Immature natural killer cell (primary cell): ENCODE measurements around the gene TUBG2. TPM values are rescaled to one million over a fixed set of nuclear protein-coding genes. Genes with fewer than 3 reads are reported as not detected.

Source experiments
- DNase-seq, 3 donors: peaks; one replicate each; pipeline ENCODE4 v3.0.0; 2022; ENCODE audit warnings: mixed read lengths in 1 of 3
- H3K27ac Mint-ChIP-seq, 6 donors: one replicate each; pipeline ENCODE4 v1.8.0; 2020; ENCODE audit warnings: mixed read lengths in 6 of 6, mild to moderate bottlenecking in 5 of 6, inconsistent platforms in 4 of 6, moderate library complexity in 3 of 6
- H3K27me3 Mint-ChIP-seq, 3 donors: one replicate each; pipeline ENCODE4 v1.8.0; 2020 to 2021; ENCODE audit warnings: low read depth in 3 of 3, mild to moderate bottlenecking in 3 of 3, mixed read lengths in 3 of 3, moderate library complexity in 3 of 3, inconsistent platforms in 1 of 3
- H3K36me3 Mint-ChIP-seq, 3 donors: one replicate each; pipeline ENCODE4 v1.8.0; 2020; ENCODE audit warnings: mixed read lengths in 3 of 3, inconsistent platforms in 2 of 3, mild to moderate bottlenecking in 2 of 3
- H3K4me1 Mint-ChIP-seq, 2 donors: one replicate each; pipeline ENCODE4 v1.8.0; 2020; ENCODE audit warnings: inconsistent platforms in 2 of 2, mild to moderate bottlenecking in 2 of 2, mixed read lengths in 2 of 2, moderate library complexity in 1 of 2
- H3K4me3 Mint-ChIP-seq, 5 donors: one replicate each; pipeline ENCODE4 v1.8.0; 2020; ENCODE audit warnings: mild to moderate bottlenecking in 5 of 5, mixed read lengths in 5 of 5, inconsistent platforms in 3 of 5, moderate library complexity in 3 of 5
- H3K9me3 Mint-ChIP-seq, 6 donors: one replicate each; pipeline ENCODE4 v1.8.0; 2020; ENCODE audit warnings: mild to moderate bottlenecking in 6 of 6, mixed read lengths in 6 of 6, inconsistent platforms in 4 of 6, moderate library complexity in 3 of 6
- polyA plus RNA-seq, 3 donors: library from polyadenylated mRNA; unstranded; fragments of 300-500 nt; fragmentation: Illumina TruSeq; gene quantifications; one replicate each; pipeline ENCODE4 v1.2.3, GENCODE V29; 2021

The TUBG2 gene
- polyA plus RNA-seq, 3 donors from 2014 or later: 1.3 to 4.0 (median 3.4) TPM

DNA sequence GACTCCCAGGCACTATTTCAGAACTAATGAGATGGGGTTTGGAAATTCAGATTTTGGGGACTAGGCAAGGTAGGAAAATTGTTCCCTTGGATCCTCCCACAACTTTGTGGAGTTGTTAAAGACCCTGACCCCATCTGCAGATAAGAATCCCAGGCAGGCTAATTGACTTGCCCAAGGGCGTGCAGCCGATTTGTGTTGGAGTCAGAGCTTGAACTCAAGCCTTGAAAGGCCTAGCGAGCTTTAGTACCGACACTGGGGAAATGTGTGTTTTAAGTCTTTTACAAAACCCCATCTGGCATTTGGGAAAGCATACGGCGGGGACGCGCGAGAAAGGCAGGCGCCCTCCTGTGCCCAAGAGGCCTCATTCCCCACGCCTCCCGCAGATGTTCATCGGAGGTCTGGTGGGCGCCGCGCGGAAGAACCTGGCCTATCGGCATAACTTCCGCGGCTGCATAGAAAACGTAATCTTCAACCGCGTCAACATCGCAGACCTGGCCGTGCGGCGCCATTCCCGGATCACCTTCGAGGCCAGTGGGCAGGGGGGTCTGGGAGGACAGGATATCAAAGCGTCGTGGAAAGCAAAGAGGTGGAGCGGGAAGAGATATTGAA, 27.5 kb downstream of the TUBG2 start:
- peaks cover 0 to 3% (median 0%) of the 10 kb centered on the region in 3 donors for H3K36me3 Mint-ChIP-seq
- peaks cover 15 to 18% of the 10 kb centered on the region in 2 donors for H3K4me1 Mint-ChIP-seq
- DNase-seq: no peak
- H3K4me3 Mint-ChIP-seq: no peak overlapping the region
- H3K9me3 Mint-ChIP-seq: peaks cover 0 to 5% (median 0%) of the 10 kb centered on the region in 6 donors
- peaks cover 12 to 24% (median 19%) of the 10 kb centered on the region in 3 donors for H3K27me3 Mint-ChIP-seq
- H3K27ac Mint-ChIP-seq: no peak overlapping the region

DNA sequence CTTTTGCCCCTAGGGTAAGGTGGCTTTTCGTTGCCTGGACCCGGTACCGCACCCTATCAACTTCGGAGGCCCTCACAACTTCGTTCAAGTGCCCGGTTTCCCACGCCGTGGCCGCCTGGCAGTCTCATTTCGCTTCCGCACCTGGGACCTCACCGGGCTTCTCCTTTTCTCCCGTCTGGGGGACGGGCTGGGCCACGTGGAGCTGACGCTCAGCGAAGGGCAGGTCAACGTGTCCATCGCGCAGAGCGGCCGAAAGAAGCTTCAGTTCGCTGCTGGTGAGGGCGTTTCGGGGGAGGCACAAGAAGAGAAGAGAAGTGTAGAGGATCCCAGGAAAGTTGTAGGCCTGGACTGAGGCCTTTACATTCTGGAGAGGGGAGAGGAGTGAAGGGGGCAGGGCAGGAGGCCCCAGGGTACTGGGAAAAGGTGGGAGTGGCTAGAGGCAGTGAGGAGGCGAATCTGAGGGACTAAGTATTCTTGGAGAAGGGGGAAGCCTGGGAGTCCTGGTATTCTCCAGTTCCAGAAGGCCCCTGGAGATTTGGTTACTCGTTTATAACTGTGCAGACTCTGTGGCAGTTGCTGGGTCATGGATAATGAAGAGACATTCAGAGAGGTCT, 28.7 kb downstream of the TUBG2 start:
- Mint-ChIP-seq H3K27ac (no peak overlapping the region), H3K4me1 (peaks cover 5 to 7% of the 10 kb centered on the region in 2 donors), H3K9me3 (peaks cover 0 to 5% (median 0%) of the 10 kb centered on the region in 6 donors), H3K4me3 (no peak overlapping the region), H3K36me3 (peaks cover 0 to 3% (median 0%) of the 10 kb centered on the region in 3 donors), H3K27me3 (peaks cover 12 to 19% (median 15%) of the 10 kb centered on the region in 3 donors)
- no peak for DNase-seq

DNA sequence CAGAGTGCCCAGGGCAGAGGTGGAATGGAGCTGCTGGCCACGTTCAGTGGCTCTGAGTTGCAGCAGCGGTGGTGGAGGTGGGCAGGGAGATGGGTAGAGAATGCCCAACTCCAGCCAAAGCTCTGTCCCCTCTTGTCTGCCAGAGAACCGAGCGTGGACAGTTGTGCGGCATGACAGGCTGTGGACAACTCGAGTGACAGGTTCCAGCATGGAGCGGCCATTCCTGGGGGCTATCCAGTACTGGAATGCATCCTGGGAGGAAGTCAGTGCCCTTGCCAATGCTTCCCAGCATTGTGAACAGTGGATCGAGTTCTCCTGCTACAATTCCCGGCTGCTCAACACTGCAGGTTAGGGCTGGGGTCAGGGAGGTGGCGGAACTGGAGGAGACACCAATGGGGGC, 31.5 kb downstream of the TUBG2 start:
- H3K27me3 Mint-ChIP-seq: peaks cover 0 to 6% (median 4%) of the 10 kb centered on the region in 3 donors
- H3K4me1 Mint-ChIP-seq: no peaks in the 10 kb centered on the region
- no peak overlapping the region for H3K4me3 Mint-ChIP-seq
- H3K36me3 Mint-ChIP-seq: no peaks in the 10 kb centered on the region
- DNase-seq: no peak
- no peaks in the 10 kb centered on the region for H3K9me3 Mint-ChIP-seq
- no peak overlapping the region for H3K27ac Mint-ChIP-seq

DNA sequence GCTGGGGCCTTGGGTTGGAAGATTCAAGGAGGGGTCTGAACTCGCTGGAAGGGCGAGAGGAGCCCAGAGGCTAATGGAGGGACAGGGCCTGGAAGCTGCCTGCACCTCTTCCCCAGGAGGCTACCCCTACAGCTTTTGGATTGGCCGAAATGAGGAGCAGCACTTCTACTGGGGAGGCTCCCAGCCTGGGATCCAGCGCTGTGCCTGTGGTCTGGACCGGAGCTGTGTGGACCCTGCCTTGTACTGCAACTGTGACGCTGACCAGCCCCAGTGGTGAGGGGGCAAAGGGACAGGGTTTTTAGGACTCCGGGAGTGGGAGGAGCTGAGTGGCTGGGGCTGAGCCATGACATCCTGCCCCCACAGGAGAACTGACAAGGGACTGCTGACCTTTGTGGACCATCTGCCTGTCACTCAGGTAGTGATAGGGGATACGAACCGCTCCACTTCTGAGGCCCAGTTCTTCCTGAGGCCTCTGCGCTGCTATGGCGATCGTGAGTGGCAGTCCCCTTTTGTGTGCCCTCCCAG, 32.0 kb downstream of the TUBG2 start:
- H3K27ac Mint-ChIP-seq: no peak overlapping the region
- H3K4me3 Mint-ChIP-seq: no peak overlapping the region
- H3K9me3 Mint-ChIP-seq: no peaks in the 10 kb centered on the region
- peaks cover 0 to 4% (median 0%) of the 10 kb centered on the region in 3 donors for H3K36me3 Mint-ChIP-seq
- H3K27me3 Mint-ChIP-seq: peaks cover 0 to 6% (median 4%) of the 10 kb centered on the region in 3 donors
- DNase-seq: no peak
- no peaks in the 10 kb centered on the region for H3K4me1 Mint-ChIP-seq

DNA sequence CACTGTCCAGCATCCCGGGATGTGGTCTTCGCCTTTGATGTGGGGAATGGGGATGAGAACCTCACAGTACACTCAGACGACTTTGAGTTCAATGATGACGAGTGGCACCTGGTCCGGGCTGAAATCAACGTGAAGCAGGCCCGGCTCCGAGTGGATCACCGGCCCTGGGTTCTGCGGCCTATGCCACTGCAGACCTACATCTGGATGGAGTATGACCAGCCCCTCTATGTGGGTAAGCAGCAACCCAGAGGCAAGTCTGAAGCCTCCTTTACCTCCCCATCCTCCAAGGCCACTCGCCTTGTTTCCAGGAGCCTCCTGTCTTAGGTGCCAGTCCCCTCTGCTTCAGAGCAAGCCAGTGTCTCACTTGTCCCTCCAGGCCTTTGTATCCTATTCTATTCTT, 33.4 kb downstream of the TUBG2 start:
- peaks cover 0 to 8% (median 0%) of the 10 kb centered on the region in 3 donors for H3K36me3 Mint-ChIP-seq
- DNase-seq: no peak

DNA sequence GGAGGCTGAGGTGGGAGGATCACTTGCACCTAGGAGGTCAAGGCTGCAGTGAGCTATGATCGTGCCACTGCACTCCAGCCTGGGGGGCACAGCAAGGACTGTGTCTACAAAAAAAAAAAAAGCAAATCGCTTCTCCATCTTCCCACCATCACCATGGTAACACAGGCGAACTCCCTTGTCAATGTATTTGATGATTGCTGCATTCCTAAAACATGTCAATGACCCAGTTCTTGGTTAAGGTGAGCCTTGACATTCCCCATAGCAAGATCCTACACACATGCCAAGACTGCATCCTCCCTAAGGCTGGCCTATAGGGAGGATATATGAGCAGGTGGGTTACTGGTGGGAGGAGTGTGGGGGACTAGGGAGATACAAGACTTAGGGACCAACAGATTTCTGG, 35.4 kb downstream of the TUBG2 start:
- peaks cover 0 to 15% (median 3%) of the 10 kb centered on the region in 3 donors for H3K36me3 Mint-ChIP-seq
- no peaks in the 10 kb centered on the region for H3K4me1 Mint-ChIP-seq
- H3K4me3 Mint-ChIP-seq: no peak overlapping the region
- no peaks in the 10 kb centered on the region for H3K9me3 Mint-ChIP-seq
- peaks cover 0 to 4% (median 0%) of the 10 kb centered on the region in 3 donors for H3K27me3 Mint-ChIP-seq
- no peak overlapping the region for H3K27ac Mint-ChIP-seq
- no peak for DNase-seq

More for the DNA sequence above, 33.4 kb downstream of the TUBG2 start:
- no peaks in the 10 kb centered on the region for H3K9me3 Mint-ChIP-seq
- H3K4me3 Mint-ChIP-seq: no peak overlapping the region
- no peaks in the 10 kb centered on the region for H3K4me1 Mint-ChIP-seq
- H3K27me3 Mint-ChIP-seq: peaks cover 0 to 4% (median 2%) of the 10 kb centered on the region in 3 donors
- no peak overlapping the region for H3K27ac Mint-ChIP-seq

DNA sequence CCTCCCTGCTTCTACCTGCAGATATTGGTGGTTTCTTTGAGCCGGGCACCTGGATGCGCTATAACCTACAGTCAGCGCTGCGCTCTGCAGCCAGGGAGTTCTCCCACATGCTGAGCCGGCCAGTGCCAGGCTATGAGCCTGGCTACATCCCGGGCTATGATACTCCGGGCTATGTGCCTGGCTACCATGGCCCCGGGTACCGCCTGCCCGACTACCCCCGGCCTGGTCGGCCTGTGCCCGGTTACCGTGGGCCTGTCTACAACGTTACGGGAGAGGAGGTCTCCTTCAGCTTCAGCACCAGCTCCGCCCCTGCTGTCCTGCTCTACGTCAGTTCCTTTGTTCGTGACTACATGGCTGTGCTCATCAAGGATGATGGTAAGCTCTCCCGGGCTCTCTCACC, 36.4 kb downstream of the TUBG2 start:
- Mint-ChIP-seq H3K36me3 (peaks cover 0 to 19% (median 3%) of the 10 kb centered on the region in 3 donors), H3K9me3 (no peaks in the 10 kb centered on the region), H3K27me3 (peaks cover 0 to 4% (median 0%) of the 10 kb centered on the region in 3 donors), H3K4me1 (no peaks in the 10 kb centered on the region), H3K27ac (no peak overlapping the region), H3K4me3 (no peak overlapping the region)
- DNase-seq: no peak

DNA sequence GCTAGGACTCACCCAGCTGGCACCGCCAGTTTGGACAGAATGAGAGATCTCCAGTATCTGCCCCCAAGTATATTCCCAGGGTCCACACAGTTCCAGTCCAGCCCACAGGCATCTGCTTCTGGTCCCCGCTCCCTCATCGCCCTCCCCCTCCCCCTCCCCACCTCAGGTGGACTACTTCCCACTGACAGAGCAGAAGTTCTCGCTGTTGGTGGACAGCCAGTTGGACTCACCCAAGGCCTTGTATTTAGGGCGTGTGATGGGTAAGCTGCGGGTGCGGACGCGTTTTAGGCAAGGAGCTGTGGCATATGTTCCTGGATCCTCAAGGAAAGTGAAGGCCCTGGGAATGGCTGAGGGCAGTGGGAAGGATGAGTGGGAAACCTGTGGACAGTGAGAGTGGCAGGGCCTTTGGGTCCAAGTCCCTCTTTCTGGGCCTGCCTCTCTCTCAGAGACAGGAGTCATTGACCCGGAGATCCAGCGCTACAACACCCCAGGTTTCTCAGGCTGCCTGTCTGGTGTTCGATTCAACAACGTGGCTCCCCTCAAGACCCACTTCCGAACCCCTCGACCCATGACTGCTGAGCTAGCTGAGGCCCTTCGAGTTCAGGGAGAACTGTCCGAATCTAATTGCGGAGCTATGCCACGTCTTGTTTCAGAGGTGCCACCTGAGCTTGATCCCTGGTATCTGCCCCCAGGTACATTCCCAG, 38.2 kb downstream of the TUBG2 start:
- Mint-ChIP-seq H3K9me3 (no peaks in the 10 kb centered on the region), H3K27me3 (peaks cover 0 to 4% (median 0%) of the 10 kb centered on the region in 3 donors), H3K4me3 (no peak overlapping the region), H3K27ac (no peak overlapping the region), H3K36me3 (peaks cover 0 to 35% (median 3%) of the 10 kb centered on the region in 3 donors), H3K4me1 (no peaks in the 10 kb centered on the region)
- DNase-seq: no peak

DNA sequence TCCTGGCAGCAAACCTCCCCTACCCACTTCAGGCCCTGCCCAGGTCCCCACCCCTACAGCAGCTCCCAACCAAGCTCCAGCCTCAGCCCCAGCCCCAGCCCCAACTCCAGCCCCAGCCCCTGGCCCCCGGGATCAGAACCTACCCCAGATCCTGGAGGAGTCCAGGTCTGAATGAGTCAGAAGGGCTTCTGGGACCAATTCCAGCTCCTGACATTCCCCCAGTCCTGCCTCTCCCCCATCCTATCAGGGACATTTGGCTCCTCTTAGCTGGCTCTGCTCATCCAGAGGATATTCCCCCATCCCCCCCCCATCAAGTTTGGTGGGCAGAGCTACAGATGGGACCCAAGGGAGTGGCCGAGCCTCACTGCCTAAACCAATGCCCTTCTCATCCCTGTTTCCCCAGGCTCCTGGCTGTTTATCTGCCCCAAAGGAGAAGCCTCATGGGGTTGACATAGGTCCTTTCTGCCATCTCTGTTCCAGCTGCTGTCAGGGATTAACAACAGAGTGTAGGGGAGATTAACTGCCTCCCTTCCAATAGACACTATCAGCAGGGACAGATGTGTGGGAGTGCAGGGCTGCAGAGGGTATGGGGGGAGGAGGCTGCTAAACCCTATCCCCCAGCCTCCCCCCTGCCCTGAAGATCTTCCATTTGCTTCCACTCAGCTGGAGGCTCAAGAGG, 39.8 kb downstream of the TUBG2 start:
- Mint-ChIP-seq H3K36me3 (peaks cover 10 to 49% (median 16%) of the 10 kb centered on the region in 3 donors), H3K27me3 (no peaks in the 10 kb centered on the region), H3K27ac (peak overlapping the region in 1 of 6 donors; percentile 50), H3K4me3 (no peak overlapping the region), H3K9me3 (no peaks in the 10 kb centered on the region), H3K4me1 (no peaks in the 10 kb centered on the region)
- no peak for DNase-seq

DNA sequence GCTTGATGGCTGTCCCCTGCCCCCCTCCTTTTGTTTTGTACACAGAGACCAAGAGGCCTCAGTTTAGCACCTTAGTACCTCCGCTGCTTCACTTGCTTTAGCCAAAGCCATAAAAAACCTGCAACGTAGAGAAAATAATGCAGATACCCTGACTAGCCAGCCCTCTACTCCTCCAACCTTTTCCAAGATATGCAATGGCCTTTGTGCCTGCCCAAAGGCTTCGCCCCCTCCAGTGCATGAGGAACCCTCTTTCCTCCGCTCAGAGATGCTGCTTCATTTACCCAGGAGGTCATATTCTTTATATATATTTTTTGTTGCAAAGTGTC, 40.3 kb downstream of the TUBG2 start:
- no peak for DNase-seq
- Mint-ChIP-seq H3K9me3 (no peaks in the 10 kb centered on the region), H3K36me3 (peaks cover 13 to 52% (median 21%) of the 10 kb centered on the region in 3 donors), H3K27ac (no peak overlapping the region), H3K4me3 (no peak overlapping the region), H3K4me1 (no peaks in the 10 kb centered on the region), H3K27me3 (no peaks in the 10 kb centered on the region)

DNA sequence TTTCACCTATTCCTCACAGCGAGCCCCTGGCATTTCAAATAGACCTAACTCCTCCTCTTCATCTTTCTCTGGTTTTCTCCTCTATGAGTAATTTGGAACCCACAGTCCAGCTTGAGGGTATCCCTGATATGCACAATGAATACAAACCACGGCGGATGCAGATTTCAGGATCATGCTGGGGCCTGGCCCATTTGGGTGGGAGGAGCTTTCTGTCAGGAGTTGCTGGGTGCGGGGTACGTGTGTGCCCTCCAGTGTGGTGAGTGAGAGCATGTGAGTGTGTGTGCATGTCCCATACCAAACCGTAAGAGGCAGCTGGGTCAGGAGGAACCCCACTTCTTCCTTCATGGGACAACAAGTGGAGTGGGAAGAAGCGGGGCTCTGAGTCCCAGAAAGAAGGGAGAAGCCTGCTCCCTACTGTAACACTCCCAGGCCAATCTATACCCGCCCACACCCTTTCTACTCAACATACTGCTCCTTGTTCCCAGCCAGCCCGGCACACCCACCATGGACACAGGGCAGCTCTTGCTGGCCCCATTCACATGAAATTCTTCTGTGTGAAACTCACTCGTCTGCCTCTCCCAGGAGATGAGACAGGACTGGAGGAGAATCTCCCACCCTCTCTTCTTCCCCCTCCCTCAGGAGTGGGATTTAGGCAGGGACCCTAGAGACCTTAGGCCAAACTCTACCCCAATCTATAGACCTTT, 41.7 kb downstream of the TUBG2 start:
- Mint-ChIP-seq H3K36me3 (peaks cover 21 to 62% (median 28%) of the 10 kb centered on the region in 3 donors), H3K27ac (peak overlapping the region in 1 of 6 donors; percentile 37), H3K9me3 (no peaks in the 10 kb centered on the region), H3K4me1 (no peaks in the 10 kb centered on the region), H3K27me3 (no peaks in the 10 kb centered on the region), H3K4me3 (no peak overlapping the region)
- no peak for DNase-seq

DNA sequence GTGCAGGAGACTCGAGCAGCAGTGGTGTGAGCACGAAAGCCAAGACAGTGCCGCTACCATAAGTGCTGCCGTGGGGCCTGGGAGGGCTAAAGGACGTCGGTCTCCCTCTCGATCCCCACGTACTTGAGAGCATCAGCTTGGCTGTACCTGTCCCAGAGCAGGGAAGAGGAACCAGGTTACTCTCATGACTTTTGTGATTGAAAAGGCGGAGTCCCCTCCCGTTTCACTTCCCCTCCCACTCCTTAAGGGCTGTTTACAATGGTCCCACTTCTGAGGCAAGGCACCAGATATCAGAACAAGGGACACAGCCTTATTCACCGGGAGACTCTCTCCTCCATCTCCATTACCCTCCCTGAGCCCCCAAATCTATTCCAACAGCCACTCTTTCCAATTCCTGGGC, 43.4 kb downstream of the TUBG2 start:
- H3K36me3 Mint-ChIP-seq: peaks cover 27 to 67% (median 35%) of the 10 kb centered on the region in 3 donors
- H3K27me3 Mint-ChIP-seq: peaks cover 0 to 1% (median 0%) of the 10 kb centered on the region in 3 donors
- no peak overlapping the region for H3K4me3 Mint-ChIP-seq
- no peak overlapping the region for H3K27ac Mint-ChIP-seq
- H3K4me1 Mint-ChIP-seq: peaks cover 12 to 17% of the 10 kb centered on the region in 2 donors
- no peak for DNase-seq
- H3K9me3 Mint-ChIP-seq: no peaks in the 10 kb centered on the region

DNA sequence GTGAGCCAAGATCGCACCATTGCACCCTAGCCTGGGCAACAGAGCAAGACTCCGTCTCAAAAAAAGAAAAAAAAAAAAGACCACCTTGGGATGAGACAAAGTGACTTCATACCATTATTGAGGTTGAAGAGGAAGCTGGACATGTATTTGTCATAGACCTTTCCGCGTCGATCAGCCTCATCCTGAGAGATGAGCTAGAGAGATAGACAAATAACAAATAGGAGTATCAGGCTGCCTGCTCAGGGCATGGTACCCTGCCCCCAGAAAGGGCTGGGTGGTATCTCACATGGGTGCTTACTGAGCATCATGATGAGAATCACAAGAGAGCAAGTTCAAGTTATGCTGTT, 45.4 kb downstream of the TUBG2 start:
- no peak overlapping the region for H3K27ac Mint-ChIP-seq
- peaks cover 25 to 31% of the 10 kb centered on the region in 2 donors for H3K4me1 Mint-ChIP-seq
- peaks cover 44 to 76% (median 48%) of the 10 kb centered on the region in 3 donors for H3K36me3 Mint-ChIP-seq
- DNase-seq: no peak
- H3K9me3 Mint-ChIP-seq: no peaks in the 10 kb centered on the region
- H3K27me3 Mint-ChIP-seq: peaks cover 0 to 1% (median 0%) of the 10 kb centered on the region in 3 donors
- H3K4me3 Mint-ChIP-seq: no peak overlapping the region
